Measurements from ENCODE around the gene EHMT1.

EHMT1 gene

GRCh38 chr9:137685741-137686420 lies 67.1 kb downstream of the EHMT1 start:
- Histone ChIP-seq H4K20me1 (ENCODE audit: insufficient read depth, low read length) (no peaks in the 10 kb centered on the region), H3K36me3 (replicated peaks; ENCODE audit: insufficient read depth, low read length) (no peaks in the 10 kb centered on the region)

GRCh38 chr9:137688261-137688660 lies 69.5 kb downstream of the EHMT1 start:
- Histone ChIP-seq H3K4me3 (ENCODE audit: low read length) (no peak overlapping the region), H3K9me2 (replicated peaks; ENCODE audit: insufficient read depth, low read length) (no peaks in the 10 kb centered on the region), H4K20me1 (ENCODE audit: insufficient read depth, low read length) (no peaks in the 10 kb centered on the region; the same call in 1 of the 2 replicates), H3K79me2 (ENCODE audit: low read length) (peaks cover 96% of the 10 kb centered on the region), H3K27me3 (replicated peaks; ENCODE audit: insufficient read depth, low read length) (no peaks in the 10 kb centered on the region), H3K36me3 (replicated peaks; ENCODE audit: insufficient read depth, low read length) (no peaks in the 10 kb centered on the region), H2AFZ (ENCODE audit: low read length) (no peak overlapping the region), H3K4me2 (ENCODE audit: low read depth, low read length) (no peak overlapping the region), H3F3A (ENCODE audit: insufficient read depth, low read length) (peaks cover under 1% of the 10 kb centered on the region; the same call in 1 of the 2 replicates), H3K9ac (ENCODE audit: low read length) (no peak overlapping the region), H3K27ac (ENCODE audit: low read length) (no peak overlapping the region), H3K4me1 (ENCODE audit: low read length) (peaks cover 3% of the 10 kb centered on the region), H3K9me3 (replicated peaks; ENCODE audit: insufficient read depth, low read length) (no peaks in the 10 kb centered on the region)
- TF ChIP-seq EZH2phosphoT487 (IDR thresholded peaks at IDR 0.05; ENCODE audit: low read length) (no peak), CTCF (IDR thresholded peaks at IDR 0.05; ENCODE audit: low read length) (no peak), EZH2 (optimal IDR thresholded peaks at IDR 0.05; ENCODE audit: low read depth, low read length) (no peak)
- DNase-seq: no peak

More at GRCh38 chr9:137685741-137686420, 67.1 kb downstream of the EHMT1 start:
- Histone ChIP-seq H3K9ac (ENCODE audit: low read length) (no peak overlapping the region), H3K4me3 (ENCODE audit: low read length) (no peak overlapping the region), H3K9me2 (replicated peaks; ENCODE audit: insufficient read depth, low read length) (no peaks in the 10 kb centered on the region), H3K4me1 (ENCODE audit: low read length) (peaks cover 20% of the 10 kb centered on the region), H3F3A (ENCODE audit: insufficient read depth, low read length) (peaks cover 21% of the 10 kb centered on the region), H2AFZ (ENCODE audit: low read length) (no peak overlapping the region), H3K9me3 (replicated peaks; ENCODE audit: insufficient read depth, low read length) (no peaks in the 10 kb centered on the region), H3K27me3 (replicated peaks; ENCODE audit: insufficient read depth, low read length) (no peaks in the 10 kb centered on the region), H3K4me2 (ENCODE audit: low read depth, low read length) (no peak overlapping the region), H3K79me2 (ENCODE audit: low read length) (peaks cover 84% of the 10 kb centered on the region), H3K27ac (ENCODE audit: low read length) (no peak overlapping the region)
- no peak for DNase-seq
- TF ChIP-seq EZH2 (optimal IDR thresholded peaks at IDR 0.05; ENCODE audit: low read depth, low read length): no peak
- TF ChIP-seq EZH2phosphoT487 (IDR thresholded peaks at IDR 0.05; ENCODE audit: low read length): no peak
- TF ChIP-seq CTCF (IDR thresholded peaks at IDR 0.05; ENCODE audit: low read length): no peak

GRCh38 chr9:137688725-137689124 lies 69.9 kb downstream of the EHMT1 start:
- H3K9me3 ChIP-seq (replicated peaks; ENCODE audit: insufficient read depth, low read length): no peaks in the 10 kb centered on the region
- no peak overlapping the region for H2AFZ ChIP-seq (ENCODE audit: low read length)
- no peaks in the 10 kb centered on the region for H3K27me3 ChIP-seq (replicated peaks; ENCODE audit: insufficient read depth, low read length)
- no peak overlapping the region for H3K4me2 ChIP-seq (ENCODE audit: low read depth, low read length)
- H3K27ac ChIP-seq (ENCODE audit: low read length): no peak overlapping the region
- no peak for TF ChIP-seq EZH2 (optimal IDR thresholded peaks at IDR 0.05; ENCODE audit: low read depth, low read length)
- H3K9me2 ChIP-seq (replicated peaks; ENCODE audit: insufficient read depth, low read length): no peaks in the 10 kb centered on the region
- H3K36me3 ChIP-seq (replicated peaks; ENCODE audit: insufficient read depth, low read length): no peaks in the 10 kb centered on the region
- DNase-seq: no peak
- H3F3A ChIP-seq (ENCODE audit: insufficient read depth, low read length): no peaks in the 10 kb centered on the region
- no peaks in the 10 kb centered on the region for H3K4me1 ChIP-seq (ENCODE audit: low read length)
- H4K20me1 ChIP-seq (ENCODE audit: insufficient read depth, low read length): no peaks in the 10 kb centered on the region; the same call in 1 of the 2 replicates
- H3K79me2 ChIP-seq (ENCODE audit: low read length): peaks cover 92% of the 10 kb centered on the region
- no peak overlapping the region for H3K4me3 ChIP-seq (ENCODE audit: low read length)
- no peak overlapping the region for H3K9ac ChIP-seq (ENCODE audit: low read length)

All from MM.1S (cell line).